PC-3 (cell line): ENCODE measurements around the gene SPPL2C. TPM values are rescaled to one million over a fixed set of nuclear protein-coding genes. Genes with fewer than 3 reads are reported as not detected.

Experiments
- ATAC-seq: fragments of 200-7000 bp; cut with Tn5 transposase; 2 replicates; pipeline ENCODE4 v1.9.1; 2020; ENCODE audit warnings: mild to moderate bottlenecking, moderate library complexity
- BruUV-seq: library from RNA; stranded (reverse); fragments of 400-500 nt; replicated peaks from 2 replicates; lab custom pipeline; 2021; lab: Mats Ljungman, UMichigan
- CTCF ChIA-PET: fragments of 300-600 bp; sonication (Branson Sonifier 250); formaldehyde crosslinking; loops from one replicate; lab custom pipeline; 2022; ENCODE audit warnings: antibody characterized with exemption; lab: Charles Lee
- POLR2A ChIA-PET: fragments of 300-600 bp; sonication (Branson Sonifier 250); formaldehyde crosslinking; loops from one replicate; lab custom pipeline; 2022; ENCODE audit warnings: antibody characterized with exemption; ENCODE audit not compliant: unreplicated experiment; lab: Charles Lee
- DNase-seq: peaks from one replicate; pipeline ENCODE4 v3.0.0-alpha.2; 2015
- H2AFZ ChIP-seq: fragments of 300-600 bp; sonication (generic); 2 replicates; pipeline ENCODE4 v1.6.0; 2016; ENCODE audit warnings: antibody characterized with exemption, low read length
- H3F3A ChIP-seq: fragments of 300-600 bp; sonication (generic); one replicate; pipeline ENCODE4 v1.6.0; 2017; ENCODE audit warnings: antibody characterized with exemption, low read length, control low read depth, mild to moderate bottlenecking; ENCODE audit not compliant: unreplicated experiment
- H3K27ac ChIP-seq: fragments of 300-600 bp; sonication (generic); 2 replicates; pipeline ENCODE4 v1.5.1; 2016; ENCODE audit warnings: mild to moderate bottlenecking, low read length
- H3K27me3 ChIP-seq: fragments of 300-600 bp; sonication (generic); 2 replicates; pipeline ENCODE4 v1.6.1; 2016; ENCODE audit warnings: low read length, mixed read lengths
- H3K36me3 ChIP-seq: fragments of 300-600 bp; sonication (generic); 2 replicates; pipeline ENCODE4 v1.6.1; 2016; ENCODE audit warnings: low read depth, mixed run types, low read length, mixed read lengths
- H3K4me1 ChIP-seq: fragments of 300-600 bp; sonication (generic); 2 replicates; pipeline ENCODE4 v1.5.1; 2016; ENCODE audit warnings: low read length; ENCODE audit not compliant: insufficient read depth
- H3K4me2 ChIP-seq: fragments of 300-600 bp; sonication (generic); 2 replicates; pipeline ENCODE4 v1.6.0; 2016; ENCODE audit warnings: low read length
- H3K4me3 ChIP-seq: fragments of 300-600 bp; sonication (generic); 2 replicates; pipeline ENCODE4 v1.5.1; 2016; ENCODE audit warnings: mild to moderate bottlenecking, low read length, mixed read lengths
- H3K79me2 ChIP-seq: fragments of 300-600 bp; sonication (generic); 2 replicates; pipeline ENCODE4 v1.6.1; 2017; ENCODE audit warnings: low read length, mixed read lengths
- H3K9ac ChIP-seq: fragments of 300-600 bp; sonication (generic); 2 replicates; pipeline ENCODE4 v1.6.0; 2016; ENCODE audit warnings: mild to moderate bottlenecking, low read length
- H3K9me2 ChIP-seq: fragments of 300-600 bp; sonication (generic); replicated peaks from 2 replicates; pipeline ENCODE4 v1.6.1; 2016; ENCODE audit warnings: mixed run types, low read length, mixed read lengths
- H3K9me3 ChIP-seq: fragments of 300-600 bp; sonication (generic); 2 replicates; pipeline ENCODE4 v1.6.1; 2016; ENCODE audit warnings: low read length, mixed read lengths
- H4K20me1 ChIP-seq: fragments of 300-600 bp; sonication (generic); 2 replicates; pipeline ENCODE4 v1.6.1; 2016; ENCODE audit warnings: low read length, mixed read lengths
- CTCF ChIP-seq: fragments of 300-600 bp; sonication (generic); conservative IDR thresholded peaks from 2 replicates; pipeline ENCODE4 v1.5.1; 2017; ENCODE audit warnings: antibody characterized with exemption, low read depth, mild to moderate bottlenecking, low read length
- EZH2 ChIP-seq: fragments of 300-600 bp; sonication (generic); IDR thresholded peaks from one replicate; pipeline ENCODE4 v1.6.1; 2017; ENCODE audit warnings: antibody characterized with exemption, mild to moderate bottlenecking, low read length; ENCODE audit not compliant: unreplicated experiment
- EZH2phosphoT487 ChIP-seq: fragments of 300-600 bp; sonication (generic); IDR thresholded peaks from 2 replicates; pipeline ENCODE4 v1.6.1; 2018; ENCODE audit warnings: mild to moderate bottlenecking, antibody characterized with exemption, low read length, borderline replicate concordance
- intact Hi-C: fragments of 100-400 bp; cut with micrococcal nuclease; formaldehyde crosslinking; loops from 2 replicates; pipeline ENCODE4 v1.9.0; 2023
- total RNA-seq: library from RNA; depleted of rRNA; stranded (reverse); fragments of >200 nt; gene quantifications from 2 replicates; pipeline ENCODE4 v1.2.3, GENCODE V29; 2014

SPPL2C gene
- total RNA-seq, 1 experiment from 2014 or later: not detected

GRCh38 chr17:45851873-45852272 lies 7.2 kb downstream of the SPPL2C start:
- Histone ChIP-seq H3K4me1 (no peaks in the 10 kb centered on the region), H3K9ac (no peak overlapping the region)

GRCh38 chr17:45852535-45853297 lies 8.0 kb downstream of the SPPL2C start:
- Histone ChIP-seq H3F3A (no peaks in the 10 kb centered on the region), H3K79me2 (no peaks in the 10 kb centered on the region), H3K4me2 (peak overlapping the region; percentile 67), H2AFZ (peak overlapping the region; percentile 52), H3K27ac (no peak overlapping the region), H4K20me1 (no peaks in the 10 kb centered on the region), H3K9ac (no peak overlapping the region), H3K4me3 (peak overlapping the region; percentile 10; the same call in 1 of the 2 replicates), H3K4me1 (no peaks in the 10 kb centered on the region), H3K9me3 (no peaks in the 10 kb centered on the region), H3K9me2 (no peaks in the 10 kb centered on the region), H3K36me3 (no peaks in the 10 kb centered on the region), H3K27me3 (peaks cover 4% of the 10 kb centered on the region; the same call in 1 of the 2 replicates)
- intact Hi-C loops: loop anchor here (1.0 kb wide), 1 partner anchor 212 kb away; no protein-coding TSS in a partner anchor
- TF ChIP-seq CTCF (peak; percentile 98), EZH2phosphoT487 (no peak), EZH2 (no peak)
- DNase-seq (peak; percentile 82), ATAC-seq (peak; percentile 60)
- ChIA-PET POLR2A (interaction anchor here (0.6 kb wide), 1 partner anchor 289 kb away, joined by 3 read pairs; no protein-coding TSS in a partner anchor), CTCF (interaction anchor here (1.5 kb wide), 1 partner anchor 213 kb away, joined by 7 read pairs; no protein-coding TSS in a partner anchor)
- no TSS peak for BruUV-seq

More at GRCh38 chr17:45851873-45852272, 7.2 kb downstream of the SPPL2C start:
- Histone ChIP-seq H3K9me2 (no peaks in the 10 kb centered on the region), H3K9me3 (no peaks in the 10 kb centered on the region), H3K79me2 (no peaks in the 10 kb centered on the region), H2AFZ (no peak overlapping the region), H3K4me2 (no peak overlapping the region), H3K27me3 (peaks cover 4% of the 10 kb centered on the region; the same call in 1 of the 2 replicates), H4K20me1 (no peaks in the 10 kb centered on the region), H3K27ac (no peak overlapping the region), H3K4me3 (no peak overlapping the region), H3F3A (no peaks in the 10 kb centered on the region), H3K36me3 (no peaks in the 10 kb centered on the region)
- intact Hi-C loops: loop anchor here (1.0 kb wide), 1 partner anchor 212 kb away; no protein-coding TSS in a partner anchor
- ChIA-PET CTCF (interaction anchor here (1.5 kb wide), 1 partner anchor 212 kb away, joined by 7 read pairs; no protein-coding TSS in a partner anchor), POLR2A (interaction anchor here (0.6 kb wide), 1 partner anchor 290 kb away, joined by 3 read pairs; no protein-coding TSS in a partner anchor)
- ATAC-seq (no peak), DNase-seq (no peak)
- TF ChIP-seq EZH2phosphoT487 (no peak), CTCF (no peak), EZH2 (no peak)
- no TSS peak for BruUV-seq
